GM18870 (cell line): ENCODE data around the gene ANO7.

Source experiments
- ATAC-seq: cut with Tn5 transposase; IDR thresholded peaks from one replicate; pipeline ENCODE4 v1.9.1; 2021; ENCODE audit warnings: moderate library complexity; ENCODE audit not compliant: unreplicated experiment

ANO7 gene

GRCh38 chr2:241226723-241227572, 38.5 kb downstream of the ANO7 start:
- no peak for ATAC-seq

GRCh38 chr2:241227594-241227993, 39.1 kb downstream of the ANO7 start:
- ATAC-seq = no peak

DNA sequence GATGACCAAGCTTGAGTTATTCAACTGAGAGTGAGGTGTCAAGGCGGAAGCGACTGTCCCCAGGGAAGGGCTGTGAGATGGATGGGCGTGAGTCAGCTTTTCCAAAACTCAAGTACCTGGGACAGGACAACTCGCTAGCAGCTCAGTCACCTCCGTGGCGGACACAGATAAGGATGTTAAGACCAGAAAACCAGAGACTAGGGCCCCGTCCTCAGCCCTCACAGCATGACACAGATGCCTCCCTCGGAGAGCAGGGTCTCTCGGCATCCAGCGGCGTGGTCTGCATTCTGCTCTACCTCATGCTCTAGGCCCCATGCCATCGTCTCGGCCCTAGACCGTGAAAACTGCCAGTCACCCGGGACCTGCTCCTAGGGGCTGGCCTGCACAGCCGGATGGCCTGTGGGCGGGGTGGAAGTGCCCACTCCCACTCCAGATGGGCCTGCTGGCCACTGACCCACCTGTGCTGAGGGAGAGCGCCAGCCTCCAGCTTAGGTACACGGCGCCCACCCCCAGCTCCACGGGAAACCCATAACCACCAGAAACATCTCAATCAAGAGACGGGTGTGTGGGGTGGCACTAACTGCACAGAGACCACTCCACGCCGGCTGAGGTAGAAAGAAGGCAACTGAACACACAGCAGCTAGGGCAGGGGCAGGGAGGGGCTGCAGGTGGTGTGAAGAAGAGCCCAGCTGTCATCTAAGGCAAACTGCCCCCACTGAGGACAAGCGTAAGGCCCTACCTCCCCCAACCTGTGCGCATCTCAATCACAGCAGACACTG, 39.8 kb downstream of the ANO7 start:
- ATAC-seq = no peak

DNA sequence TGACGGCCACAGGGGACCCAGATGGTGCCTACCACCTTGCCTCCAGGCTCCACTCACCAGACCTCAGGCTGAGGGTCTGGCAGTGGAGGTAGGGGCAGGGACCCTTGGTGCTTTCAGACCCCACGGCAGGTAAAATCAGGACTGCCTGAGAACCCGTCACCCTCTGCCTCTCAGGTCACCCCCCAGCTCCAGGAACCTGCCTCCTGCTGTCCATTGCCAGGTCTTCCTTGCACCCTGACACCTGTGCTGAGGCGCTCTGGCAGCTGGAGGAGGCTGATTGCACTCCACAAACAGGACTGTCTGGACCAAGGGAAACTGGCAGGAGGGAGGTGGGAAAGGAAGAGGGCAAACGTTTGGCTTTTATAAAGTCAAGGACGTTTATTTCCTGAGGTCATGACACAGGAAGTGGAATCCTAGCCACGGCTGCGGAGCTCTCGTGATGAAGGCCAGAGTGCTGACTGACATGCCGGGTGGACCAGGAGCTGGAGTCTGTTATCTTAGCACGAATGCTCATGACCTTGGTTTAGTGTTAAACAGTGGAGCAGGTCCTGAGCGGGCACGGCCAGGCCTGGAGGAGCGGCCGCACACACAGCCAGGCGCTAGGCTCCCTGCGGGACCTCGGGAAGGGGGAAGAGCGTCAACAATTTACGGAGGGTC, 40.5 kb downstream of the ANO7 start:
- ATAC-seq = no peak

DNA sequence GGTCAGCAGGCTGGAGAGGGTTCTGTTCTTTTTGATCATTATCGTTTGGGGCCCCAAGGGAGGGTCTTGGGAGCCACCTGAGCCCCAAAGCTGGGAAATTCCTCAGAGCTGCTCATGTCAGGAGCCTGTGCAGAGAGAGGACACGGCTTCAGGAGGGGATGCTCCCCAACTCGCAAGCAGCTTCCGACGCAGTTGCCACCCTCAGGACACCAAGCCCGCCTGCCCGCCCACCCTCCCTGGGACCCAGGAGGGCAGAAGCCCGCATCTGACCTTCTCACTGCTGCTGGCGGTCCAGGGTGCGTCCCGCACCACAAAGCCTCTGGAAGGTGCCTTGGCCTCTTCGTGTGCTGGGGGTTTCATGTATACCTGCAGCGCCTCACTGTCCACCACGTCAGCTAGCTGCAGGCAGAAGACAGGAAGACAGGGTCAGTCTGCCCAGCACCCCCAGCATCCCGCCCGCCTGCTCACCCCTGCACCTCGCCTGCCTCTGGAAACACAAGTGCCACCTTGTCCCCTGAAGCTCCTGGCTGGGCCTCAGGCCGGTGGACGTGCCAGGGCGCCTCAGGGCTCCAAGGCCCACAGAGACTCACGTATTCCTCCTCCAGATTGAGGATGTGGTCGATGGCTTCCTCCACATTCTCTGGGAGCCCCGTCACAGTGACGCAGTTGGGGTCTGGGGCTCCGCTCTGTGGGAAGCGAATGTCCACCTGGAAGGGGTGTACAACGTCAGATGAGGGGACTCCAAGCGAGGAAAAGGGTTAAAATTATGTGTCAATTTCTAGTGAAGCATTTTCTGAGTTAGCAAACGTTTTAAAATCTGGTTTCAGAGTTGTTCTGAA, 41.3 kb downstream of the ANO7 start:
- ATAC-seq = no peak

DNA sequence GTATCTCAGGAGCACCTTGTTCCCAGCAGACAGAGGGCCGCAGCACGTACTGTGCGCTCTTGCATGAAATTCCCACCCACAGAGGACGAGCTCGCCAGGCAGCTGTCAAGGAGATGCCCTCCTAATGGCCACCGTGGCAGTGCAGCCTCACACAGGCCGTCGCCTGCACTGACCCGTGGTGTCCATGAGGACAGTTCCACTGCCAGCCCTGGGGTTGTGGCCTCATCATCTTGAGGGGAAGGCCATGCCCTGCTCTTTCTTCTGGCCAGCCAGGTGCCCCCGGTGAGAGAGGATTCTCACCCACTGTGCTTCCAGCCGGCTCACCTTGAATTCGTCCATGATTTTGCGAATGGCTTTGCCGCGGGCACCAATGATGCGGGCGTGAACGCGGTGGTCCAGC, 42.0 kb downstream of the ANO7 start:
- ATAC-seq = no peak

DNA sequence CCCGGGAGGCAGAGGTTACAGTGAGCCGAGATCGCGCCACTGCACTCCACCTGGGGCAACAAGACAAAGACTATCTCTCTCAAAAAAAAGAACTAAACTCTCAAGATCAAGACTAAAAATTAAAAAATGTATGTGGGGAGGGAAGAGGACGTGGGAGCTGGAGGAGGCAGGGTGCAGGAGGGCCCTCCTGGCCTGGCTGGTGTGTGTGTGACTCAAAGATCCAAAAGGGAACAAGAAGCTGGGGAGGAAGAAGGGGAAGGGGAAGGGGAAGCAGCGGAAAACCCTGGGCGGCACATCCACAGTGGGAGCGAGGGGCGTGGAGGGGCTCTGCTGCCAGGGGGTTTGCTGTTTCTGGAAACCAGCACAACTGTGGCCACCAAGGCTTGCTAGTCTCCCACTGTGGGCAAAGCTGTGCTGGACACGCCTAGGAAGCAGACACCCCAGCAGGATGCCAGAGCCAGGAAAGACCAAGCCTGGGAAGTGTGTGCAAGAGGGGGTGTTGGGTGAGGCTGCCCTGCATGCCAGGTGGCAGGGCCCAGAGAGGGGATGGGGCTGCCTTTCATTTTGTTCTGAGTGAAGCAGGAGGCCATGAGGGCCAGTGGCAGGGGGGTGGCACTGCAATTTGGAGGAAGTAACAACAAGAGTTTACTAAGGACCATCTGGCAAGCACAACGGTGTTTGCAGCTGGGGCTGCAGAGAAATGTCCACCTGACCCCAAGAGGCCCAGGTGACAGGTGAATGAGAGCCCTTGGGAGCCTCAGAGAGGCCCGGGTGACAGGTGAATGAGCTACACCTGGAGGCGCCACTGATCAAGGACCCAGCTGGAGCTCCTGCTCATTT, 44.5 kb downstream of the ANO7 start:
- ATAC-seq = no peak

DNA sequence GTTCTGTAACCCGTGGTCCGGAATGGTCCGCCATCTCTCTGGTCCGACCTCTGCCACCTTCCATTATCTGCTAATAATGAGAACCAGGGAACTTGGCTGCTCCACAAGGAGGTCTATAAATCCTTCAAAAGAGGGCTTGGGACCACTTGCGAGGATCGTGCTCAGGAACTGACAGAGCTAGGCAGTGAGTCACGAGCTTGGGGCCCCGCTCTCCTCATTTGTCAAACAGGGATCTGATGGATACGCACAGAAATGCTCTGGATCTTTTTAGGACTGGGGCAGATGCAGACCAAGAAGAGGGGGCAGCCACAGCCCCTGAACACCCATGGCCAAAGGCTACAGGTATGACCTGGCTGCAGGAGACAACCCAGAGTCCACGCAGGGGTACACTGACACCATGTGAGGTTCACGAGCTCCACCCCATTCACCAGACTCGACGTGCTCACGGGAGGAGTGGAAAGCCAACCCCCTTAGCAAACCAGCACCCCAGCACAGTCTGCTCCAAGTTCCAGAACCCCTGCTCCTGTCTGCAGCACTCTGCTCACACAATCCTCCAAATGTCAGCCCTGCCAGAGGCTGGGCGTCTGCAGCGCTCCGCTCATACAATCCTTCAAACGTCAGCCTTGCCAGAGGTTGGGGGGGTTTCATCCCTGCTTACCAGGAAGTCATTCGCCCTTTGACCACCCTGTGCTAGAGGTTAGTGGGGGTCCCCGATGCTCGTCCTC, 45.8 kb downstream of the ANO7 start:
- no peak for ATAC-seq

GRCh38 chr2:241234962-241235740, 46.7 kb downstream of the ANO7 start:
- no peak for ATAC-seq

DNA sequence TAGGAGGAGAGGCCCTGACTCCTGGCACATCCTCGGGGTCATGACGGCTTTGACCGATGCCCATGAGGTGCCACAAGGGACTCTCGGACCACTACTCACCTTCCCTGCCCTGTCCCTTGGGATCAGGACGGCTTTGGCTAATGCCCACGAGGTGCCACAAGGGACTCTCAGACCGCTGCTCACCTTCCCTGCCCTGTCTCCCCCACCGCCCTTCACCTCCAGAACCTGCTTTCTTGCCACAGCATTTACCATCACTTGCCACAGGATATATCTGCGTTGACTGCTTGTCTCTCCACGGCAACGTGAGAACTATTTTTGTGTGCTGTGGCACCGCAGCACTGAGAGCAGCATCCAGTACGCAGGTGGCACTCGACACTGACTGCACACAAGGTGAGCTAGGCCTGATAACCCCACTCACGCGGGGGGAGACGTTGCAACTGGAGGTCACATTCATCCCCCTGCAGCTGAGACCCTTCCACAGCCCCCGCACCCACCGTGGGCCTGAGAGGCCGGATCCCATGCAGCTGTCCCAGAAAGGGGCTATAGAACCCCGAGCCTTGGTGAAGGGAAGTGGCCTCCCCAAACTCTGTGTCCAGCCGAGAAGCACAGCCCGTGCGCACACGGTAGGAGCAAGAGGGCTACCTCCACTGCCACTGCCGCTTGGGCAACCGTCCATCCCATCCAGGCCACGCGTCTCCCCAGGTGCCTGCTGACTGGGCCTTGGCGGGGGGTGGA, 47.5 kb downstream of the ANO7 start:
- ATAC-seq = no peak

DNA sequence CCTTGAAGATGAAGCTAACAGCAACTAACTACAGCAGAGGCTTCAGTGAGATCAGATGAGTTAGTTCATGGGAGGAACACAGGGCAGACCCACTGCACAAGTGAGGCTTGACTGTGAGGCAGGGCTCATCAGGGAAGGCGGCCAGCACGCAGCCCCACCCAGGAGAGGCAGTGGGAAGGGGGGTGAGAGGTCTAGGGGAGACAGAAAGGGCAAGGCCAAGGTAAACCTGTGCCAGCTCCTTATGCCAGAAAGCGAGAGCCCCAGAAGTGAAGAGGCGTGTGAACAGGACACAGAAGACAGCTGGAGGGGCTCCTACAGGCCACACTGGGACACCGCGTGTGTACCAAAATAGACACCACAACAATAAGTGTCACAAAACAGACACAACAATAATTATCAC, 48.6 kb downstream of the ANO7 start:
- ATAC-seq = no peak

GRCh38 chr2:241237949-241238371, 49.5 kb downstream of the ANO7 start:
- no peak for ATAC-seq

GRCh38 chr2:241238693-241239198, 50.3 kb downstream of the ANO7 start:
- ATAC-seq = no peak

DNA sequence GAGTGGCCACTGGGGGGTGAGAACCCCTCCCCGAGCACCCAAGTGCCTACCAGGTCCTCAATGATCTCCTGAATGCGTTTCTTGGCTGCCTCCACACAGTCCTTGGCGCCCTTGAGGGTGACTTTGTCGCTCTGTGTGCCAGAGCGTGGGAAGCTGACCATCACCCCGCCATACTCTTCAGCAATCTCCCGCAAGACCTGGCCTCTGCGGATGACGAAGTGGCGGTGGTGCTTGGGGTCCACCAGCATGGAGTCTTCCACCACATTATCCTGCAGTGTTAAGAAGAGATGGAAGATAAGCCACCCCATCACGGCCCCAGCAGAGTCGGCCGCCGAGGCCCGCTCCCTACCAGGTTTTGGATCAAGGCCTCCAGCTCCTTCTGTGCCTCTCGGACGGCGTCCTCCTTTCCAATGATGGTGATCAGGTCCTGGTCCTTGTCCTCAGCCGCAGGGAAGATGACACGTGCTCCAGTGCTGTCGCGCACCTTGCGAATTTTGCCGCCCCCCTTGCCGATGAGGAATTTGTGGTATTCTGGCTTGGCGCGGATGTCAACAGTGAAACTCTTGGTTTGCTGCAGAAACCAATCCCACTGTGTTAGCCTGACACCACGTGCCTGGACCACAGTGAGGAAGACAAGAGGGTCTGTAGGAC, 51.2 kb downstream of the ANO7 start:
- ATAC-seq = no peak

DNA sequence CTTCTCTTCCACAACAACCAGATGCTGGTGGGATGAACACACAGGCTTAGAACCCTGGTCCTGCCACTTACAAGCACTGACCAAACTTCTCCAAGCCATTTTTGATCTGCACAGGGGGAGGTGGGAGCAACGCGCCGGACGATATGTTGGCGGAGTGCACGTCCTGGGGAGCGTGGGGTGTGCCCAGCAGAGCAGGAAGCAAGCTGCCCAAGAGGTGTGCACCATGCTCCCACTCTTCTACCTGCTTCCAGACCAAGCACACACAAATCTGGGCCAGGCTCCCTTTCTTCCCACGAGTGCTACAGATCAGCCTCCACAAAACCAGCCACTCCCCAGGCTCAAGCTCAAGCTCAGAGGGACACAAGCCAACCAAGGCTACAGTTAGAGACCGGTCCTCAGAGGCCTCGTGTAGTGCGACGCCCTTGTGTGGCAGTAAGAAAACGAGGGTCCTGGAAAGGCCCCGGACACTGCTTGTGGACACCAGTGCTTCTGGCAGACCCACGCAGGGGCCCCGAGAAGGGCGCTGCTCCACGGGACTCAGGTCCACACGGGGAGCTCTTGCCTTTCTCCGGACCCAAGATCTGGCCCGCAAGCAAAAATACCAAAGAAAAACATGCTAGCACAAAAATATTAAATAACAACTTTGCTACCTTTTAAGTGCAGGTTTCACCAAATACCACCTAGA, 52.0 kb downstream of the ANO7 start:
- ATAC-seq = no peak

- no peak for ATAC-seq
These were observed 53.2 kb downstream of the ANO7 start for GRCh38 chr2:241241669-241242068.

DNA sequence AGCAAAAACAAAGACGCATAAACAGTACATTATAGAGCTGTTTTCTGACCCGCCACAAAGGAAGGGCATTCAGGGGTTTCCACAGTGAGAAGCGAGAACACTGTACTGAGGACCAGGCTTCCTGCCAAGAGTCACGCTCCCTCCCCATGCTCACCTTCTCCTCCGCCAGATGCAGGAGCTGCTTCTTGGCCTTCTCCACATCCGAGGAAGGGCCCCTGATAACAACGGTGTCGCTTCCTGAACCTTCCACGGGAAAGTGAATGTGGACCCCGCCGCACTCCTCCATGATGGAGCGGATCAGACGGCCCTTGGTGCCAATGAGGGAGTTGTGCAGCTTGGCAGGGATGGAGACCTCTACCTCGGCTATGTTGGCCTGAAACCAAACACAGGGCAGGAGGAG, 53.8 kb downstream of the ANO7 start:
- ATAC-seq = no peak
